Activated naive CD4-positive, alpha-beta T cell treated with anti-CD3 and anti-CD28 coated beads, Interleukin-2, amount 10 ng/mL, durations not matched to agents 7 days and 5 days (primary cell): ENCODE measurements around the gene CADM1.

Experiments used
- CTCF ChIA-PET: fragments of 350-600 bp; sonication (Branson Sonifier 250); formaldehyde crosslinking; loops from one replicate; lab custom pipeline; 2021; ENCODE audit warnings: antibody characterized with exemption; lab: Charles Lee
- DNase-seq: peaks from one replicate; pipeline ENCODE4 v3.0.0-alpha.2; 2020
- H3K27ac Mint-ChIP-seq: one replicate; pipeline ENCODE4 v1.8.0; 2021; ENCODE audit warnings: mild to moderate bottlenecking, moderate library complexity, mixed read lengths
- H3K27me3 Mint-ChIP-seq: one replicate; pipeline ENCODE4 v1.8.0; 2021; ENCODE audit warnings: mild to moderate bottlenecking, mixed read lengths
- H3K36me3 Mint-ChIP-seq: one replicate; pipeline ENCODE4 v1.8.0; 2021; ENCODE audit warnings: mixed read lengths
- H3K4me1 Mint-ChIP-seq: one replicate; pipeline ENCODE4 v1.8.0; 2021; ENCODE audit warnings: mixed read lengths
- H3K4me3 Mint-ChIP-seq: one replicate; pipeline ENCODE4 v1.8.0; 2021; ENCODE audit warnings: mild to moderate bottlenecking, moderate library complexity, mixed read lengths
- H3K9me3 Mint-ChIP-seq: one replicate; pipeline ENCODE4 v1.8.0; 2021; ENCODE audit warnings: mixed read lengths

The CADM1 gene

GRCh38 chr11:115406404-115406803 is 97.8 kb downstream of the CADM1 start:
- Mint-ChIP-seq H3K27me3 (no peaks in the 10 kb centered on the region), H3K36me3 (no peaks in the 10 kb centered on the region), H3K4me3 (no peak overlapping the region), H3K4me1 (no peaks in the 10 kb centered on the region), H3K27ac (no peak overlapping the region), H3K9me3 (no peaks in the 10 kb centered on the region)
- DNase-seq, result no peak
- CTCF ChIA-PET, result no interaction called here

GRCh38 chr11:115398333-115399080 is 105.7 kb downstream of the CADM1 start:
- CTCF ChIA-PET, result no interaction called here
- DNase-seq, result no peak
- no peak overlapping the region for H3K4me3 Mint-ChIP-seq
- no peaks in the 10 kb centered on the region for H3K27me3 Mint-ChIP-seq
- no peak overlapping the region for H3K27ac Mint-ChIP-seq
- no peaks in the 10 kb centered on the region for H3K36me3 Mint-ChIP-seq
- H3K4me1 Mint-ChIP-seq, result no peaks in the 10 kb centered on the region
- H3K9me3 Mint-ChIP-seq, result no peaks in the 10 kb centered on the region

- DNase-seq, result no peak
- no peaks in the 10 kb centered on the region for H3K36me3 Mint-ChIP-seq
- no peaks in the 10 kb centered on the region for H3K4me1 Mint-ChIP-seq
- H3K27me3 Mint-ChIP-seq, result no peaks in the 10 kb centered on the region
- no peaks in the 10 kb centered on the region for H3K9me3 Mint-ChIP-seq
- no peak overlapping the region for H3K4me3 Mint-ChIP-seq
- CTCF ChIA-PET, result no interaction called here
- no peak overlapping the region for H3K27ac Mint-ChIP-seq
Measured at GRCh38 chr11:115396533-115396932, 107.7 kb downstream of the CADM1 start.

- no peak for DNase-seq
- H3K9me3 Mint-ChIP-seq, result no peaks in the 10 kb centered on the region
- H3K27me3 Mint-ChIP-seq, result no peaks in the 10 kb centered on the region
- H3K4me3 Mint-ChIP-seq, result no peak overlapping the region
- CTCF ChIA-PET, result no interaction called here
- no peaks in the 10 kb centered on the region for H3K4me1 Mint-ChIP-seq
- no peaks in the 10 kb centered on the region for H3K36me3 Mint-ChIP-seq
- H3K27ac Mint-ChIP-seq, result no peak overlapping the region
Measured at GRCh38 chr11:115393950-115394349, 110.3 kb downstream of the CADM1 start.

- no peaks in the 10 kb centered on the region for H3K9me3 Mint-ChIP-seq
- no peak overlapping the region for H3K27ac Mint-ChIP-seq
- no peaks in the 10 kb centered on the region for H3K4me1 Mint-ChIP-seq
- H3K4me3 Mint-ChIP-seq, result no peak overlapping the region
- H3K36me3 Mint-ChIP-seq, result no peaks in the 10 kb centered on the region
- CTCF ChIA-PET, result no interaction called here
- no peaks in the 10 kb centered on the region for H3K27me3 Mint-ChIP-seq
- no peak for DNase-seq
Measured at GRCh38 chr11:115391598-115391997, 112.6 kb downstream of the CADM1 start.

GRCh38 chr11:115391160-115391559 is 113.1 kb downstream of the CADM1 start:
- Mint-ChIP-seq H3K9me3 (no peaks in the 10 kb centered on the region), H3K27ac (no peak overlapping the region), H3K36me3 (no peaks in the 10 kb centered on the region), H3K4me3 (no peak overlapping the region), H3K27me3 (no peaks in the 10 kb centered on the region), H3K4me1 (no peaks in the 10 kb centered on the region)
- CTCF ChIA-PET, result no interaction called here
- DNase-seq, result no peak

GRCh38 chr11:115390441-115390840 is 113.8 kb downstream of the CADM1 start:
- Mint-ChIP-seq H3K27me3 (no peaks in the 10 kb centered on the region), H3K4me3 (no peak overlapping the region), H3K27ac (no peak overlapping the region), H3K9me3 (no peaks in the 10 kb centered on the region), H3K4me1 (no peaks in the 10 kb centered on the region), H3K36me3 (no peaks in the 10 kb centered on the region)
- no peak for DNase-seq
- CTCF ChIA-PET, result no interaction called here

GRCh38 chr11:115389790-115390189 is 114.4 kb downstream of the CADM1 start:
- no peak overlapping the region for H3K4me3 Mint-ChIP-seq
- no peaks in the 10 kb centered on the region for H3K36me3 Mint-ChIP-seq
- no peak overlapping the region for H3K27ac Mint-ChIP-seq
- no peaks in the 10 kb centered on the region for H3K9me3 Mint-ChIP-seq
- CTCF ChIA-PET, result no interaction called here
- no peaks in the 10 kb centered on the region for H3K27me3 Mint-ChIP-seq
- H3K4me1 Mint-ChIP-seq, result no peaks in the 10 kb centered on the region
- DNase-seq, result no peak

GRCh38 chr11:115385226-115385625 is 119.0 kb downstream of the CADM1 start:
- CTCF ChIA-PET, result no interaction called here
- DNase-seq, result no peak
- no peaks in the 10 kb centered on the region for H3K9me3 Mint-ChIP-seq

GRCh38 chr11:115384236-115384635 is 120.0 kb downstream of the CADM1 start:
- Mint-ChIP-seq H3K27me3 (no peaks in the 10 kb centered on the region), H3K36me3 (no peaks in the 10 kb centered on the region), H3K4me1 (no peaks in the 10 kb centered on the region), H3K9me3 (no peaks in the 10 kb centered on the region), H3K4me3 (no peak overlapping the region), H3K27ac (no peak overlapping the region)
- CTCF ChIA-PET, result no interaction called here
- DNase-seq, result no peak

More at GRCh38 chr11:115385226-115385625, 119.0 kb downstream of the CADM1 start:
- Mint-ChIP-seq H3K27me3 (no peaks in the 10 kb centered on the region), H3K27ac (no peak overlapping the region), H3K4me1 (no peaks in the 10 kb centered on the region), H3K4me3 (no peak overlapping the region), H3K36me3 (no peaks in the 10 kb centered on the region)

GRCh38 chr11:115383431-115383830 is 120.8 kb downstream of the CADM1 start:
- no peak for DNase-seq
- no peaks in the 10 kb centered on the region for H3K9me3 Mint-ChIP-seq
- H3K4me1 Mint-ChIP-seq, result no peaks in the 10 kb centered on the region
- CTCF ChIA-PET, result no interaction called here
- H3K27me3 Mint-ChIP-seq, result no peaks in the 10 kb centered on the region
- no peak overlapping the region for H3K4me3 Mint-ChIP-seq
- H3K36me3 Mint-ChIP-seq, result no peaks in the 10 kb centered on the region
- no peak overlapping the region for H3K27ac Mint-ChIP-seq

GRCh38 chr11:115379528-115379927 is 124.7 kb downstream of the CADM1 start:
- no peaks in the 10 kb centered on the region for H3K9me3 Mint-ChIP-seq
- CTCF ChIA-PET, result no interaction called here
- no peaks in the 10 kb centered on the region for H3K4me1 Mint-ChIP-seq
- H3K36me3 Mint-ChIP-seq, result no peaks in the 10 kb centered on the region
- no peak overlapping the region for H3K4me3 Mint-ChIP-seq
- H3K27me3 Mint-ChIP-seq, result no peaks in the 10 kb centered on the region
- no peak overlapping the region for H3K27ac Mint-ChIP-seq
- no peak for DNase-seq

- no peak overlapping the region for H3K4me3 Mint-ChIP-seq
- H3K27ac Mint-ChIP-seq, result no peak overlapping the region
- H3K27me3 Mint-ChIP-seq, result no peaks in the 10 kb centered on the region
- no peaks in the 10 kb centered on the region for H3K4me1 Mint-ChIP-seq
- H3K36me3 Mint-ChIP-seq, result no peaks in the 10 kb centered on the region
- no peaks in the 10 kb centered on the region for H3K9me3 Mint-ChIP-seq
- DNase-seq, result no peak
- CTCF ChIA-PET, result no interaction called here
Measured at GRCh38 chr11:115378557-115378956, 125.7 kb downstream of the CADM1 start.

- no peak for DNase-seq
- Mint-ChIP-seq H3K4me1 (no peaks in the 10 kb centered on the region), H3K27ac (no peak overlapping the region), H3K9me3 (no peaks in the 10 kb centered on the region), H3K4me3 (no peak overlapping the region), H3K27me3 (no peaks in the 10 kb centered on the region), H3K36me3 (no peaks in the 10 kb centered on the region)
- CTCF ChIA-PET, result no interaction called here
Measured at GRCh38 chr11:115377882-115378296, 126.3 kb downstream of the CADM1 start.

- H3K4me3 Mint-ChIP-seq, result no peak overlapping the region
- no peaks in the 10 kb centered on the region for H3K4me1 Mint-ChIP-seq
- no peaks in the 10 kb centered on the region for H3K36me3 Mint-ChIP-seq
- H3K9me3 Mint-ChIP-seq, result no peaks in the 10 kb centered on the region
- DNase-seq, result no peak
- CTCF ChIA-PET, result no interaction called here
- H3K27me3 Mint-ChIP-seq, result no peaks in the 10 kb centered on the region
- no peak overlapping the region for H3K27ac Mint-ChIP-seq
Measured at GRCh38 chr11:115368616-115369015, 135.6 kb downstream of the CADM1 start.
